GM06990 (cell line): Measurements from ENCODE around the gene FNDC3B.

ENCODE experiments used
- DNase-seq: peaks from one replicate; pipeline ENCODE4 v3.0.0-alpha.2; 2011; ENCODE audit not compliant: insufficient read length; ENCODE audit errors: extremely low read depth
- H3K27me3 ChIP-seq: replicated peaks from 2 replicates; pipeline ENCODE4 v1.6.0; 2011; ENCODE audit warnings: low read length; ENCODE audit not compliant: control insufficient read depth, insufficient read depth
- H3K36me3 ChIP-seq: 2 replicates; pipeline ENCODE4 v1.5.1; 2011; ENCODE audit warnings: low read length; ENCODE audit not compliant: control insufficient read depth, insufficient read depth
- H3K4me3 ChIP-seq: replicated peaks from 2 replicates; pipeline ENCODE4 v1.5.1; 2011; ENCODE audit warnings: low read depth, mild to moderate bottlenecking, control low read depth, low read length
- CTCF ChIP-seq: IDR thresholded peaks from 2 replicates; pipeline ENCODE4 v1.5.1; 2011; ENCODE audit warnings: low read length, control low read depth, mild to moderate bottlenecking, inconsistent platforms; ENCODE audit not compliant: insufficient read depth, poor library complexity, severe bottlenecking

FNDC3B gene

GRCh38 chr3:172307141-172307560 is 267.8 kb downstream of the FNDC3B start:
- peaks cover 10% of the 10 kb centered on the region for H3K36me3 ChIP-seq
- H3K4me3 ChIP-seq, result no peak overlapping the region
- no peak for TF ChIP-seq CTCF
- DNase-seq, result no peak
- no peaks in the 10 kb centered on the region for H3K27me3 ChIP-seq

- TF ChIP-seq CTCF, result no peak
- DNase-seq, result no peak
- no peak overlapping the region for H3K4me3 ChIP-seq
- H3K36me3 ChIP-seq, result peaks cover 9% of the 10 kb centered on the region
- no peaks in the 10 kb centered on the region for H3K27me3 ChIP-seq
Measured at GRCh38 chr3:172309059-172309458, 269.7 kb downstream of the FNDC3B start.

GRCh38 chr3:172309741-172310427 is 270.5 kb downstream of the FNDC3B start:
- no peak for TF ChIP-seq CTCF
- Histone ChIP-seq H3K27me3 (no peaks in the 10 kb centered on the region), H3K4me3 (no peak overlapping the region), H3K36me3 (peaks cover 9% of the 10 kb centered on the region)
- no peak for DNase-seq

GRCh38 chr3:172310428-172310760 is 271.0 kb downstream of the FNDC3B start:
- Histone ChIP-seq H3K27me3 (no peaks in the 10 kb centered on the region), H3K36me3 (peaks cover 9% of the 10 kb centered on the region), H3K4me3 (no peak overlapping the region)
- no peak for TF ChIP-seq CTCF
- no peak for DNase-seq

- TF ChIP-seq CTCF, result no peak
- Histone ChIP-seq H3K4me3 (no peak overlapping the region), H3K27me3 (no peaks in the 10 kb centered on the region), H3K36me3 (peaks cover 9% of the 10 kb centered on the region)
- DNase-seq, result no peak
Measured at GRCh38 chr3:172311217-172311616, 271.8 kb downstream of the FNDC3B start.

GRCh38 chr3:172312001-172312400 is 272.6 kb downstream of the FNDC3B start:
- Histone ChIP-seq H3K36me3 (peaks cover 9% of the 10 kb centered on the region), H3K4me3 (no peak overlapping the region), H3K27me3 (no peaks in the 10 kb centered on the region)
- TF ChIP-seq CTCF, result no peak
- no peak for DNase-seq
